SK-N-SH treated with all-trans-retinoic acid at 6 μM for 48 hours (cell line): Measurements from ENCODE around the gene CYP8B1.

Source experiments
- ARNTL ChIP-seq: fragments of 450-650 bp; formaldehyde crosslinking; IDR thresholded peaks from 2 replicates; pipeline ENCODE4 v1.5.0; 2020; ENCODE audit warnings: low read depth, mild to moderate bottlenecking, moderate library complexity, borderline replicate concordance
- ISL1 ChIP-seq: fragments of 250-450 bp; sonication (Bioruptor Pico); IDR thresholded peaks from 2 replicates; pipeline ENCODE4 v2.1.2; 2022; ENCODE audit warnings: mild to moderate bottlenecking, moderate library complexity
- PPARA ChIP-seq: fragments of 250-450 bp; sonication (Bioruptor Pico); IDR thresholded peaks from 2 replicates; pipeline ENCODE4 v1.5.0; 2020; ENCODE audit warnings: mild to moderate bottlenecking, borderline replicate concordance
- RARB ChIP-seq: fragments of 250-450 bp; sonication (Bioruptor Pico); IDR thresholded peaks from 2 replicates; pipeline ENCODE4 v1.8.0; 2021; ENCODE audit warnings: mild to moderate bottlenecking, moderate library complexity
- TCF4 ChIP-seq: fragments of 250-450 bp; sonication (Bioruptor Pico); IDR thresholded peaks from 2 replicates; pipeline ENCODE4 v1.8.0; 2021; ENCODE audit warnings: mild to moderate bottlenecking, moderate library complexity, borderline replicate concordance
- ZFP3 ChIP-seq: fragments of 250-450 bp; sonication (Bioruptor Pico); IDR thresholded peaks from 2 replicates; pipeline ENCODE4 v1.5.0; 2020; ENCODE audit warnings: mild to moderate bottlenecking, moderate library complexity
- ZFP30 ChIP-seq: fragments of 450-650 bp; formaldehyde crosslinking; IDR thresholded peaks from 2 replicates; pipeline ENCODE4 v1.5.0; 2022; ENCODE audit warnings: mild to moderate bottlenecking, moderate library complexity

- no peak for TF ChIP-seq ISL1 (CRISPR knock-in tag)
- no peak for TF ChIP-seq ZFP30 (CRISPR knock-in tag)
- TF ChIP-seq TCF4 (CRISPR knock-in tag), result no peak
- no peak for TF ChIP-seq ZFP3
- TF ChIP-seq RARB (CRISPR knock-in tag), result no peak
- no peak for TF ChIP-seq ARNTL
- TF ChIP-seq PPARA (CRISPR knock-in tag), result no peak
These were observed 11.2 kb downstream of the CYP8B1 start for GRCh38 chr3:42864321-42864950.
